M059J (cell line): Measurements from ENCODE around the gene CYP4F3. TPM values are rescaled to one million over a fixed set of nuclear protein-coding genes. Genes with fewer than 3 reads are reported as not detected.
A peak's percentile ranks its signal among the peaks of the same experiment; 100 is the strongest.
"Not testable (repeated sequence)": the region's sequence is repeated elsewhere in the genome, so short reads cannot be mapped to it uniquely, and the experiment has no call there.

Experiments used
- DNase-seq: peaks from one replicate; pipeline ENCODE4 v3.0.0-alpha.2; 2012; ENCODE audit warnings: low read depth
- total RNA-seq: library from RNA; depleted of rRNA; stranded (reverse); fragments of >200 nt; shearing (Covaris generic); gene quantifications from 2 replicates; pipeline ENCODE4 v1.2.3, GENCODE V29; 2014; rRNA removed

CYP4F3 gene, protein sequence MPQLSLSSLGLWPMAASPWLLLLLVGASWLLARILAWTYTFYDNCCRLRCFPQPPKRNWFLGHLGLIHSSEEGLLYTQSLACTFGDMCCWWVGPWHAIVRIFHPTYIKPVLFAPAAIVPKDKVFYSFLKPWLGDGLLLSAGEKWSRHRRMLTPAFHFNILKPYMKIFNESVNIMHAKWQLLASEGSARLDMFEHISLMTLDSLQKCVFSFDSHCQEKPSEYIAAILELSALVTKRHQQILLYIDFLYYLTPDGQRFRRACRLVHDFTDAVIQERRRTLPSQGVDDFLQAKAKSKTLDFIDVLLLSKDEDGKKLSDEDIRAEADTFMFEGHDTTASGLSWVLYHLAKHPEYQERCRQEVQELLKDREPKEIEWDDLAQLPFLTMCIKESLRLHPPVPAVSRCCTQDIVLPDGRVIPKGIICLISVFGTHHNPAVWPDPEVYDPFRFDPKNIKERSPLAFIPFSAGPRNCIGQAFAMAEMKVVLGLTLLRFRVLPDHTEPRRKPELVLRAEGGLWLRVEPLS
- 0.15 TPM in 1 of 2 replicates, not detected in the other for total RNA-seq

GRCh38 chr19:15640294-15640903 is at the start of gene CYP4F3:
TSS of gene CYP4F3 (plus strand) at chr19:15640897. CDS start at chr19:15641416, 519 bp downstream.
- peak; percentile 69 for DNase-seq

DNA sequence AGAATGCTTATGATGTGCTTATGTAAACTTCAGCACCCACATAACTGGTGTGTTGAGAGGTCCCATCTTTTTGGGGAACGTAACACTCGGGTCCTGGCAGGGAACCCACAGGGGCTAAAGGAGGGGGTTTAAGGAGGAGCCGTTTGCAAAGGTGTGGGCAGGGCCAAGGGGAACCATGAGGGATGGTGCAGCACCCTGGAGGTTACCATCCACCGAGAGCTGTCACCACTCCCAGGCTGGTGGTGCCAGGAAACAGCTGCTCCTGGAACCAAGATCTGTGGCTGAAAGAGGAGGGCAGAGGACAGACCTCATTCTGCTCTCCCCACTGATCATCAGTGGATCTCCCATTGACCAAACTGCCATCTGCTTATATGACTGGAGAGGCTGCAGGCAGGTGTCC is 48.9 kb upstream of the CYP4F3 start:
- DNase-seq, result no peak

DNA sequence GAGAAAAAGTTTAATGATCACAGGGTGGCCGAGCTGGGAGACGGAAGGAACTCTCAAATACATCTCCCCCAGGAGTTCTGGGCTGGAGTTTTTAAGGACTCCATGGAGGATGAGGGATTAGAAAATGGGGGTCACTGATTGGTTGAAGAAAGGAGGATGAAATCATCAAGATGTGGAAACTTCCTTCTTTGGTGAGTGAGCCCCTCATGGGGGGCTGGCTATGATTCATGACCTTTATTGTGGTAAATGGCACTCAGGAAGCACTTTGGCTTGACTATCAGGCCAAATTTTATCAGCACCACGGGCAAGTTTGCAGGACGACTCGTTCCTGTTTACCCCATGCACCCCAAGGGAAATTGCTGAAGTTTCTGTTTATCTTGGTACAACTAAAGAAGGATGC is 48.2 kb upstream of the CYP4F3 start:
- peak; percentile 19 for DNase-seq

GRCh38 chr19:15593766-15594165 is 46.9 kb upstream of the CYP4F3 start:
- peak; percentile 87 for DNase-seq

- peak; percentile 92 for DNase-seq
These were observed 45.6 kb upstream of the CYP4F3 start for GRCh38 chr19:15595069-15595468.

GRCh38 chr19:15607978-15608925 is 32.4 kb upstream of the CYP4F3 start:
- not testable (repeated sequence) for DNase-seq

DNA sequence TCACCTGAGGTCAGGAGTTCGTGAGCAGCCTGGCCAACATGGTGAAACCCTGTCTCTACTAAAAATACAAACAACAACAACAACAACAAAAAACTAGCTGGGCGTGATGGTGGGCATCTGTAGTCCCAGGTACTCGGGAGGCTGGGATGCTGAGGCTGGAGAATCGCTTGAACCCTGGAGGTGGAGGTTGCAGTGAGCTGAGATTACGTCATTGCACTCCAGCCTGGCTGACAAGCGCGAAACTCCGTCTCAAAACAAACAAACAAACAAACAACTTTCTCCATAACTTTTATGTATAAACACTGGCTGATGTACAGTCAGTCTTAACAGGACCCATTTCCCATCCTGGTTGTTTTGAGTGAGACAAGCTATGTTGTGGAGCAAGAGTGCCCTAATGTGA is 31.4 kb upstream of the CYP4F3 start:
- no peak for DNase-seq

DNA sequence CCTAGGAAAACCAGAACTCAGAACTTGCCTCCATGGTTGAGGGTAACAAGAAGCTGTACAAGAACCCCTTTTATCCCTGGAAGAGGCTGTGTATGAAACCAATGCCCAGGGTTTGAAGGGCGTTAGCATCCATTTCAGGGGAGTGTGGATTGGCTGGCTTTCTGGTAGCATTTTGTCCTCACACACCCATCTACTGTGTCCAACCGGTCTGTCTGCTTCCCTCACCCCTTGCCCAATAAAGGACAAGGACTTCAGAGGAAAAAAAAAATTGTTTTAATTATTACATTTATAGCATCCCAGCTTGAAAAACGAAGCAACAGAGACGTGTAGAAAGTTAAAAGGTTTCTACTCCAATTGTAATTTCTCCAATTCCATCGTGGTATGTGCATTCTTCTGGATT is 28.4 kb upstream of the CYP4F3 start:
- DNase-seq, result no peak

GRCh38 chr19:15613338-15613737 is 27.4 kb upstream of the CYP4F3 start:
- no peak for DNase-seq

DNA sequence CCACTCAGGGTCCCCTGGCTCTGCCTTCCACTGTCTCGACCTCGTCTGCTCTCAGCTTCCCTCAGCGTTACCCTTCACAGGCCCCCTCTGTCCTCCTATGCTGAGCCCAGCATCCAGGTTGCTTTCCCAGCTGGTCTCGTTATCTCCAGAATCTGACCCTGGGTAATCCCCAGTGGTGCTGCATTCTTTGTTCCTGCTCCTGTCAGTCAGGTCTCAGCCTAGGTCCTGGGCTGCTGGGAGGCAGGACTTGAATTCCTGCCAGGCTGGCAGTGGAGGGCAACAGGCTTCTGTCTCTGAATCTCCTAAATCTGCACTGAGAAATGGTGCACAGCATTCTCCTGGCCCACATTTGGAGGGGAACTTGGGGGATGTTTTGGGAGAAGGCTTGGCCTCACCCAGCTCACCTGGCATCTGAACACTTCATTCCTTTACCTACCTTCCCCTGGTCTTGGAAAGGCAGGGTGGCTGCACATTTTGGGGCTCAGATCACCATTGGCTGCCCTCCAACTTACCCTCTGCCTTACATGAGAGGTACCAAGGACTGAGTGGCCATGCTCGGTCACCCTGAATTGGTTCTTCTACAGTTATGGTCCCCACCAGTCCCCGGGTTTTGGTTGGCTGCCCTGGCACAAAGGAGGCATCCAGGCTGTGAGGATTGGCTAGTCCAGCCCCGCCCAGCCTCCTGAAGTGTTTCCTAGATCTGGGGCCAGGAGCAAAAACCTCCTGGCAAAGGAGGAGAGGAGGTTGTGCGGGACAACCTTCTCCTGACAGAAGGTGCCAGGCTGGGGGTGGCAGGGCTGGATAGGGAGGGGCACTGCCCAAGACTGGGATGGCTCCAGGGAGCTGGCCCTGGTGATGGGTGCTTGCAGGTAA is 26.0 kb upstream of the CYP4F3 start, which contains the start of gene CYP4F8:
Gene CYP4F8, plus strand, starts transcription at position 712 of the 873 bp plus-strand sequence. CDS start 399 bp downstream, outside the sequence.
- peak; percentile 36 for DNase-seq

GRCh38 chr19:15615526-15615925 is 25.2 kb upstream of the CYP4F3 start:
- DNase-seq, result no peak

- no peak for DNase-seq
These were observed 24.5 kb upstream of the CYP4F3 start for GRCh38 chr19:15616183-15616582.

GRCh38 chr19:15616627-15617270 is 23.9 kb upstream of the CYP4F3 start:
- no peak for DNase-seq

GRCh38 chr19:15618321-15618720 is 22.4 kb upstream of the CYP4F3 start:
- DNase-seq, result no peak

DNA sequence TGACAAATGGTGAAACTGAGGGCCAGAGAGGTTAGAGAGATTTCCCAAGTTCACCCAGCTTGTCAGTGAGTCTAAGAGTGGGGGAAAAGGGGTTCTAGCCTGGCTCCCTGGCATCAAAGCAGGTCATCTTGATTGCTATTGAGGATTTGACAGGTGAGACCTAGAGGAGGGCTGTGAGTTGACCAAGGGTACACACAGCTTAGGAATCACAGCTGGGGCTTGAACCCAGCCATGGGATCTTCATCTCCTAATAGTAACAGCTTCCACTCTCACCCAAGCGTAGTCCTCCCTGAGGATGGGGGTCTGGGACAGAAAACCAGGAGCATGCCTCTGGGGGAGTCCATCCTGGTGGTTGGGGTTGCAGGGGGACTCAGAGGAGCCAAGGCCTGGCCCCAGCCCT is 18.9 kb upstream of the CYP4F3 start:
- no peak for DNase-seq

DNA sequence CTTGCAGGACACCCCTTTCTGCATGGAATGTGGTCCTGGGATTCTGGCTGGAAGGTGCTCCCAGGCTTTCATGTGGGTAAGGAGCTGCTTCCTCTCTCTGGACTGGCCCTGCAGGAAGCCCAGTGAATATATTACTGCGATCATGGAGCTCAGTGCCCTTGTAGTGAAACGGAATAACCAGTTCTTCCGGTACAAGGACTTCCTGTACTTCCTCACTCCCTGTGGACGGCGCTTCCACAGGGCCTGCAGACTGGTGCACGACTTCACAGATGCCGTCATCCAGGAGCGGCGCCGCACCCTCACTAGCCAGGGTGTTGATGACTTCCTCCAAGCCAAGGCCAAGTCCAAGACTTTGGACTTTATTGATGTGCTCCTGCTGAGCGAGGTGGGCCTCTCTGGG is 17.7 kb upstream of the CYP4F3 start:
- DNase-seq, result no peak

GRCh38 chr19:15623711-15624318 is 16.9 kb upstream of the CYP4F3 start:
- DNase-seq, result no peak

DNA sequence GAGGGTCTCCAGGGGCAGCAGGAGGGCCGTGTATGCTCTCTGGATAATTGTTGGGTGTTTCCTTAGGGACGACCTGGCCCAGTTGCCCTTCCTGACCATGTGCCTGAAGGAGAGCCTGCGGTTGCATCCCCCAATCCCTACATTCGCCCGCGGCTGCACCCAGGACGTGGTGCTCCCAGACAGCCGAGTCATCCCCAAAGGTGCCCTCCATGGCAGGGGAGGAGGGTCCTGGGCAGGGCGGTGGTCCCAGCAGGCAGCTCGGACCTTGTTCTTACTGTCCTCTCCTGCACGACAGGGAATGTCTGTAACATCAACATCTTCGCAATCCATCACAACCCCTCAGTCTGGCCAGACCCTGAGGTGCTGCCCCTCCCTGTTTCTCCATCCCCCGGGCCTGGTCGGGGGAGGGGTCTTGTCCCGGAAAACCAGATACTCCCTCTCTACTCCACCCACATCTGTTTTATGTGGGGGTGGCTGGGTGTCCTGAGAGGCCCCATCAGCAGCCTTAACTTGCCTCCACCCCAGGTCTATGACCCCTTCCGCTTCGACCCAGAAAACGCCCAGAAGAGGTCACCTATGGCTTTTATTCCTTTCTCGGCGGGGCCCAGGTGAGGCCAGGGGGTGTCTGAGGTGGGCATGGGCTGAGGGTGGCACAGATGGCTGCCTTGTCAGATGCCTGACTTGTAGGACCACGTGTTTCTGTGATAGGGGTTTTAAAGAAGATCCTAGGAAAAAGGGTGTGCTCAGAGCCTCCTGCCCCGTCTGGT is 12.3 kb upstream of the CYP4F3 start:
- DNase-seq, result no peak
